SW480 (cell line): Measurements from ENCODE around the gene NUDT3.
"Not testable (repeated sequence)": the region's sequence is repeated elsewhere in the genome, so short reads cannot be mapped to it uniquely, and the experiment has no call there.

Source experiments
- DNase-seq: peaks from one replicate; pipeline ENCODE4 v3.0.0-alpha.2; 2016; ENCODE audit warnings: low spot score

Gene NUDT3

DNA sequence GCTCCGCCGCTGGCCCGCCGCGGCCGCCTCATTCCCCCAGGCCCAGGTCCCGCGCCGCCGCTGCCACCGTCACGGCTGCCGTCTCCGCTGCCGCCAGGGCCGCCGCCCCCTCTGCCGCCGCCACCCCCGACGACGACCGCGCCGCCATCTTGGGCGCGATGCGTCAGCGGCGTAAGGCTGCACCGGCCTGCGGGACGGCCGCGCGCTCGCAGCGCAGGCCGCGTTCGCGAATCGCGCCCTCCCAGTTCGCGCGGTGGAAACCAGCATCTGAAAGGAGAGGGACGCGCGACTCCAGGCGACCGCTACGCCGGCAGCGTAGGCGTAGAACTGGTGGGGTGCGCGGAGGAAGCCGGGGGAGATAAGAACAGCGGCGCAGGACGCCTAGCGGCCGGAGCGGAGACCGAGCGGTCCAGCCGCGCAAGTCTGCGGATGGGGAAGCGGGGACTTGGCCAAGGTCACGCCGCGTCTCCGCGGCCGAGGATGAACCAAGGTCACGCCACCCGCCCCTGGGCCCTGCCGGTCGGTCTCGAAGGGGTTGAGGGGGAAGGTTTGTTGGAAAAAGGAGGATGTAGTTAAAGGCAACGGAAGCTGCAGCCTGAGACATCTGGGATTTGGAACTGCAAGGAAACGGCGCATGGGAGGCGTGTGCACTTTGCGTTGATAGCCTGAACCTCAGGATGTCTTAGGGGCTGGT is at the start of gene NUDT3:
NUDT3 (minus strand) TSS at position 173 of the 694 bp plus-strand sequence. CDS start 307 bp downstream, outside the sequence.
- peak; percentile 86 for DNase-seq

DNA sequence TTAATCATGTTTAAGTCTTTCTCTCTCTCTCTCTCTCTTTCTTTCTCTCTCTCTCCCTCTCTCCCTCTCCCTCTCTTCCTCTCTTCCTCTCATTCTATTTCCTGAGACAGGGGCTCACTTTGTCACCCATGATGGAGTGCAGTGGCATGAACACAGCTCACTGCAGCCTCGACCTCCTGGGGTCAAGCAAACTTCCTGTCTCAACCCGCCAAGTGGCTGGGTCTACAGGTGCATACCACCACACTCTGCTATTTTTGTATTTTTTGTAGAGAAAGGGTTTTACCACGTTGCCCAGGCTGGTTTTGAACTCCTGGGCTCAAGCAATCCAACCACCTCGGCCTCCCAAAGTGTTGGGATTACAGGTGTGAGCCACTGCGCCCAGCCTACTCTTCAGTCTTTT is 49.1 kb upstream of the NUDT3 start:
- no peak for DNase-seq

DNA sequence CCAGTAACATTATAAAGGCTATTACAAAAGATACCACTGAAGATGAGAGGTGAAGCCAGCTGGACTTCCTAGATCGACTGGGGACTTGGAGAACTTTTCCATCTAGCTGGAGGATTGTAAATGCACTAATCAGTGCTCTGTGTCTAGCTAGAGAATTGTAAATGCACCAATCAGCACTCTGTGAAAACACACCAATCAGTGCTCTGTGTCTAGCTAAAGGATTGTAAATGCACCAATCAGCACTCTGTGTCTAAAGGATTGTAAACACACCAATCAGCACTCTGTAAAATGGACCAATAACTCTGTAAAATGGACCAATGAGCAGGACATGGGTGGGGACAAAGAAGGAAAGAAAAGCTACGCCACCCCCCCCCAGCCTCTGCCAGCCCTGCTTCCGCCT is 47.0 kb upstream of the NUDT3 start:
- no peak for DNase-seq

DNA sequence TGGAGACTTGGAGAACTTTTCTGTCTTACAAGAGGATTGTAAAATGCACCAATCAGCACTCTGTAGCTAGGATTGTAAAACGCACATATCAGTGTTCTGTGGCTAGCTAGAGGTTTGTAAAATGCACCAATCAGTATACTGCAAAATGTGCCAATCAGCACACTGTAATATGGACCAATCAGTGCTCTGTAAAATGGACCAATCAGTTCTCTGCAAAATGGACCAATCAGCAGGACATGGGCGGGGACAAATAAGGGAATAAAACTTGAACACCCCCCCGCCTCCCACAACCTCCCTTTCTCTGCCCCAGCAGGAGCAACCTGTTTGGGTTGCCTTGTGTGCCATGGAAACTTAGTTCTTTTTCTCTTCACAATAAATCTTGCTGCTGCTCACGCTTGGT is 46.2 kb upstream of the NUDT3 start:
- no peak for DNase-seq

DNA sequence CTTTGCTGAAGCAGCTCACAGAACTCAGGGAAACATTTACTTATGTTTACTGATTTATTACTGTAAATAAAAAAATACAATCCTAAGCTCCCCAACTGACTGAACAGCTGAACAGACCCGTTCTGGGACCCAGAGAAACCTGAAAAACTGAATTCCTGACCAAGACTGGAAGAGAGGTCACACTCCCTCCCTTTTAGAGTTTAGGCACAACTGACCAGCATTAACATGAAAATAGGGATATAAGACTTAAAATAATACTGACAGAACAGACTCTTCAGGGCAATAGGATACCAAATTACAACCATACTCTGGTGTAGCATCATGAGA is 45.1 kb upstream of the NUDT3 start:
- no peak for DNase-seq

DNA sequence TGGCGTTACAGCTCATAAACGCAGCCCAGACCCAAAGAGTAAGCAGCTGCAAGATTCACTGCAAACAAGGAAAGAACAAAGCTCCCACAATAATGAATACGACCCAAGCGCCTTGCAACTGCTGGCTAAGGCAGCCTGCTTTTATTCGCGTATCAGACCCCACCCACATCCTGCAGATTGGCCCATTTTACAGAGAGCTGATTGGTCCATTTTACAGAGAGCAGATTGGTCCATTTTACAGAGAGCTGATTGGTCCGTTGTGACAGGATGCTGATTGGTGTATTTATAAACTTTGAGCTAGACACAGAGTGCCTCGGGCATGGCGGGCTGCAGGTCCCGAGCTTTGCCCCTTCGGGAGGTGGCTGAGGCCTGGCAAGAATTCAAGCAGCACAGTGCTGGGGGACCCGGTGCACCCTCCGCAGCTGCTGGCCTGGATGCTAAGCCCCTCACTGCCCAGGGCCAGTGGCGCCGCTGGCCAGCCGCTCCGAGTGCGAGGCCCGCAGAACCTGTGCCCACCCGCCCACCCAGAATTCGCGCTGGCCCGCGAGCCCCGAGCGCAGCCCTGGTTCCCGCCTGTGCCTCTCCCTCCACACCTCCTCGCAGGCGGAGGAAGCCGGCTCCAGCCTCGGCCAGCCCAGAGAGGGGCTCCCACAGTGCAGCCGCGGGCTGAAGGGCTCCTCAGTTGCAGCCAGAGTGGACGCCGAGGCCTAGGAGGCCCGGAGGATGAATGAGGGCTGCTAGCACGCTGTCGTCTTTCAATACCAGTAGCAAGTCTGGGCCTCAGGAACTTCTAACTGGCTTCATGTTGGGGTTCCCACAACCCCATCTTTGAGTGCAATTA is 44.6 kb upstream of the NUDT3 start:
- no peak for DNase-seq

DNA sequence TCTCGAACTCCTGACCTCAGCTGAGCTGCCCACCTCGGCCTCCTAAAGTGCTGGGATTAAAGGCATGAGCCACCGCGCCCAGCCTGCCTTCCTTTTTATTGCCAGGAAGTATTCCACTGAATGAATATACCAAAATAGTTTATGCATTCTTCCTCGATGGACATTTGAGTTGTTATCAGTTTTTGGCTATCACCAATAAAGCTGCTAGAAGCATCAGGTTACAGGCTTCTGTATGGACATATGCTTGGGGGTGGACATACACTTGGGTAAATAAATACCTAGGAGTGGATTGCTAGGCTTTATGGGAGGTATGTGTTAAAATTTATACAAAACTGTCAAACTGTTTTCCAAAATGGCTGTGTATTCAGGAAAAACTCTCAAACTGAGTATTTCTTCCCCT is 43.4 kb upstream of the NUDT3 start:
- DNase-seq, result no peak

DNA sequence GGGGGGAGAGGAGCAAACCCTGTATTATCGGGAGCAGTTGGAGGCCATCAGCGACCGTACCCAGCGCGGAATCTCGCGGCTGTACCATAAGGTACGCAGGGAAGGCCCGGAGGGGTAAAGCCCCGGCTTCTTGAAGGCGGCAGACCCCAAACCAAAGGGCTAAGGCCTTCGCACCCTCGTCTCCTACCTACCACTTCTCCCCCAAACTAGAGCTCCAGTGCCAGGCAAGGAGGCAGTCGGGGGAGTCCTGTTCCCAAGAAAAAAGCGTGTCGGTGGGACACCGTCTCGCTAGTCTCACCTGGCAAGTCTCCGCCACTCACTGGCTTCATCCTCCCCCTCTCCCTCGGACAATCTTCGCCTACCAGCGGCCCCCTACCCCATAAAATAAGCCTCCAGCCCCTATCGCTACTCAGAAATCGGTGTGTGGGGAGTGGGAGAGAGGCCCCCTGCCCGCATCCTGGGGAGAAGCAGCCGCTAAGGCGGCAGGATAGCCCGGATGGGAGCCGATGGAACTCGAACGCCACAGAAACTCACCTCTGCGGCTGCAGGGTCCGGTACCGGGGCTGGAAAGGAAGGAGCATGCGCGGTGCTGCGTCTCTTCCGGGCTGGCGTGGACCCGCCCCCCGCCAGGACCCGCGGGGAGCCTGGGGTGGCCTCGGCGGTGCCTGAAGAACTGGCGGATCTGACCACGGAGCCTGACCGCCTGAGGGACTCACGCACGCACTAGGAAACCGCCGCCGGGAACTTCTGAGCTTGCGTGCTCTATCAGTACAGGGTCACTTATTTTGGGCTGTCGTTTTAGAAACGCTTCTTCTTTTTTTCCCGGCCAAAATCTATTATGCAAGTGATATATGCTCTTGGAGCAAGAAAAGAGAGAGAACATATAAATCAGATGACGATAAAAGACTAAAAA is 33.3 kb upstream of the NUDT3 start, which contains the start of gene RPS10:
RPS10 (minus strand) TSS at position 572 of the 913 bp plus-strand sequence. CDS start 848 bp downstream, outside the sequence.
- peak; percentile 85 for DNase-seq

DNA sequence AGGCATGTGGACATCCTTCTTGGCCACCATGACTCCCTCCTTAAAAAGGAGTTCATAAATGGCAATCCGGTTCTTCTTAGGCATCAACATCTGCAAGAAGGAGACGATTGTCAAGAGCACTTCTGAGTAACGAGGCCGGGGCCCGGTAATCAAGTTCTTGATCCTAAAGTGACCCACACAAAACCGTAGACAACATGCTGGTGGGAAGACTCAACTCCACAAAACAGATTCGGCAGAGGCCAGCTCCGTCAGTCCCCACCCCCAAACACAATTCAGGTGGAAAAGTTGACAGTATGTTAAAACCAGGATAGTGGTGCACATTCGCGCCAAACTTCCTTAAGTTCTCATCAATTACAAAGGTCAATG is 32.6 kb upstream of the NUDT3 start:
- DNase-seq, result no peak

DNA sequence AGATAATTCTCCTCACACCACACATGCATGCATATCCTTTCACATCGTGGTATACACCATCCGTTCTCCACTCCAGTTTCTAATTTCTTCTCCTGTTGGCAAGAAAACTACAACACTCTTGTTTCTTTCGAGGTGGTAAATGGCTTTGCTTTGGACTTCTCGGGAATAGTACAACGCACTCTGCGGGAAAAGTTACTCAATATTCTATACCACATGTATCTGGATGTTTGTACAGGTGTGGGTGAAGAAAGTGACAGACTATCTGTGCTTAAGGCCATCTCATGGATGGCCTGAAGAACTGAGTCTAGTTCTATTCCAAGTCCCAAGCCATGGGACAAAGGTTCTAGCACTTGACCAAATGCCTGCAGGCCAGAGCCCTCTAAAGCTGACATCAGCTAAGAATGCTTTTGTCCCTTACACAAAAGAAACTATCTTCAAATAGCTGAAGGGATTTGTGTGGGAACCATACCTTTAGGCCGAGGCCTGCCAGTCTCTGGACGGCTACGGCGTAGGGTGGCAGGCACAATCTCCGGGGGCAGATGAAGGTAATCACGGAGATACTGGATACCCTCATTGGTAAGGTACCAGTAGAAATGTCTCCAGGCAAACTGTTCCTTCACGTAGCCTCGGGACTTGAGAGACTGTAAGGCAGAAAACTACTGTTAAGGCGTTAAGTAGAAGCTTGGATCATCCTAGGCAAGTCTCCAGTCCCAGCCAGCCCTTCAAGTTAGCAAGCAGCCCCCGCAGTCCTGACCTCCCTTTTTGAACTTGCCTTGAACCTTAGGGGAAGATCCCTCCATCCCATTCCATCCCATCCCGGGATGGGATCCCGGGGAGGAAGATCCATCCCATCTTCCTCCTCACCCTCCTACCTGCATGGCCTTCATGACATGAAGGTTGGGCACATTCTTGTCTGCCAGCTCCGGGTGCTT is 32.0 kb upstream of the NUDT3 start:
- DNase-seq, result no peak

DNA sequence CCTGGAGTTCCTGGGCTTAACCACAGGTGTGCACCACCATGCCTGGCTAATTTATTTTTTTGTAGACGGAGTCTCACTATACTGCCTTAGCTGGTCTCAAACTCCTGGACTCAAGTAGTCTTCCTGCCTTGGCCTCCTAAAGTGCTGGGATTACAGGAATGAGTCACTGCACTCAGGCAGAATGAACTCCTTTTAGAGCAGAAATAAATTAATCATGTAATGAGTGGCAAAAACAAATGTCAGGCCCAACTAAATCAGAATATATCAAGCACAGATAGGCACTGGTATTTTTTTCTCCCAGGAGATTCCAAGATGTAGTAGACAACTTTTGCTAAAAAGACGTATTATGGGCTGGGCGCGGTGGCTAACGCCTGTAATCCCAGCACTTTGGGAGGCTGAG is 30.8 kb upstream of the NUDT3 start:
- no peak for DNase-seq

DNA sequence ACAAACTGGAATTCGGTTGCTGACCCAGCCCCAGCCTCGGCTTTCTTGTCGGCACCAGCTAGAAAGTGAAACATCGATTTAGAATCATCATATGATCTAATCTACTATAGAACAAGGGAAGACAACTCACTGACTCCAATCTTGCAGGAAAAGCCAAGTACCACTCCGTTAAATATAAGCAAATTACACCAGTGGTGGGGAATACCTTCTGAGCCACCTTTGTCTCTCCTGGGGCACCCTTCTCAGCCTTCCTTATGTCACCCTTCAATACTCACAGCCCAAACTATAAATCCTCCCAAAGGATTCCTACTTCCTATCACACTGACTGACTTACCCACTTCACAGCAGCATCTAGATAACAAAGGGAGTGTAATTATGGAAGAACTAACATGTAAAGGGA is 25.9 kb upstream of the NUDT3 start:
- DNase-seq, result no peak

DNA sequence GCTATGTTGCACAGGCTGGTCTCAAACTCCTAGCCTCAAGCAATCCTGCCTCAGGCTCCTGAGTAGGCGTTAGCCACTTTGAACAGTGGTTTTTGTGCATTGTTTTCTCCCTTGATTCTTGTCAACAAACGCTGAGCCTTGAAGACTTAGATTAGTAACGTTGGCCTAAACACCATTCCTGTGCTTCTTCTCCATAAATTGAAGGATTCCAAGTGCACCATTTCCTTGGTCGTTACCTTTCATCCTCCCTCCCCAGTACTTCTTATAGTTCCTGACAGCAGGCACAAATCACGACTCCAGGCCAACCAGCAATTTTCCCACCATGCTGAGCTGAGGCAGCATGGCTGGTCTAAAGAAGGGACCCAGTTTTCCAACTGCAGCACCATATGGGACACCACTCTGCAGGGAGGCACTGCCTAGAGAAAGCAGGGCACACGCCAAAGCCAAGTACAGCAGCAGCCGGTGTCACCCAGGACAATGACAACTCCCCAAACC is 24.5 kb upstream of the NUDT3 start:
- DNase-seq, result no peak

DNA sequence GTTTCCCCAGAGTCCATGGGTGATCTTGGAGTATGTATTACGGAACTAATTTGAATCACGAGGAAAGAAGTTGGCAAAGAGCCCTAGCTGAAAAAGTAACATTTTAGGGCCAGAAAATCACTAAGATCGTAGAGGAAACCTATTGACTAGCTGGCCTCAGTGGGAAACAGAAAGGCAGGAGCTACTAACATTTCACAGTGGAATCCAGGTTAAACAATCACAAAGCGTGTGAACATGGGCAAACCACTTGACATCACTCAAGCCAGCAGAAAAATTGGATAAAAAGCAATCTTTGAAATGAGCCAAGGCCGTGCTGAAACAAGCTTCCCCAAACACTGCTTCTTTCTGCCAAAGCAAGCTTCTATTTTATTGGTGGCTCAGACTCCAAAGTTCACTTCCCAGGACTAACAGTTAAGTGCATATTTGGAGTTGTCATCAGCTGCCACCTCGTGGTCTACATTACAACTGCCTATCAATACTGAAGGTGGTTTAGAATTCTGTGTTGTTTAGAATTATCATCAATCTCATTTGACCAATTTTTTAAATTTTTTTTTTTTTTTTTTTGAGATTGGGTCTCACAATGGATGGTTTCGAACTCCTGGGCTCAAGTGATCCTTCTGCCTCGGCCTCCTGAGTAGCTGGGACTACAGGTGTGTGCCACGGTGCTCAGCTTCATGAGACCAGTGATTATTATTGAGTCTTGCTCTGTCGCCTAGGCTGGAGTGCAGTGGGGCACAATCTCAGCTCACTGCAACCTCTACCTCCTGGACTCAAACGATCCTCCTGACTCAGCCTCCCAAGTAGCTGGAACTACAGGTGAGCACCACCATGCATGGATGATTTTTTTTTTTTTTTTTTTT is 22.8 kb upstream of the NUDT3 start:
- DNase-seq, result peak; percentile 61

DNA sequence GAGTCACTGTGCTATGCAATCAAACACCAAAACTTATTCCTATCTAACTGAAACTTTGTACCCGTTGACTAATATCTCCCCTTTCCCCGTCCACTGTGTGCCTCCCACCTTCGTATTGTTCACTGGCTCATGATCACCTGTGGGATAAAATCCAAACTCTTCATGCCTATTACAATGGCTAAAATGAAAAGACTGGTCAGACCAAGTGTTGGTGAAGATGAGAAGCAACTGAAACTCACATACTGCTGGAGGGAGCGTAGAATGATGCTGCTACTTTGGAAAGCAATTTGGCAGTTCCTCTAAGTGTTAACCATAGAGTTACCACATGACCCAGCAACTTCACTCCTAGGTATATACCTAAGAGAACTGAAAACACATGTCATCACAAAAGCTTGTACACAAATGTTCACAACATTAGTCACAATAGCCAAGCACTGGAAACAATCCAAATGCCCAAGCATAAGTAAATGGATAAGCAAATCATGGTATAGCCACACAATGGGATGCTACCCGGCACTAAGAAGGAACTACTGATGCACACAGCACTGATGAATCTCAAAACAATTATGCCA is 20.3 kb upstream of the NUDT3 start:
- no peak for DNase-seq

DNA sequence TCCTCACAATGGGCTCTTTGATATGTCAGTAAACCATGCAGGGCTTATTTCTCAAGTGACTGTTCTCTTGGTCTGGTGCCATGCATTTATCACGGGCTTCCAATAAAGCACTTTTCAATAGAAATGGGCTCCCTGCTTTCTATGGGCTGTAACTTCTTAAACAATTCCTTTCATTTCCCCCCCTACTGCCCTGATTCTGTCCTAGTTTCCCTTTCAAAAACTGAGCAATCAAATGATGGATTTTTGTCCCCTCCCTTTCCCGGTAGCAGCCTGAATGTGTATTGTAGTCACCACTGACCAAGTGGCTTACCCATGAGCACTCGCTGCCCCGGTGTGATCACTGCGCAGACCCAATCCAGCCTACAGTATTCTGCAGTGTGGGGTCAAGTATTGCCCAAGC is 19.5 kb upstream of the NUDT3 start:
- no peak for DNase-seq

DNA sequence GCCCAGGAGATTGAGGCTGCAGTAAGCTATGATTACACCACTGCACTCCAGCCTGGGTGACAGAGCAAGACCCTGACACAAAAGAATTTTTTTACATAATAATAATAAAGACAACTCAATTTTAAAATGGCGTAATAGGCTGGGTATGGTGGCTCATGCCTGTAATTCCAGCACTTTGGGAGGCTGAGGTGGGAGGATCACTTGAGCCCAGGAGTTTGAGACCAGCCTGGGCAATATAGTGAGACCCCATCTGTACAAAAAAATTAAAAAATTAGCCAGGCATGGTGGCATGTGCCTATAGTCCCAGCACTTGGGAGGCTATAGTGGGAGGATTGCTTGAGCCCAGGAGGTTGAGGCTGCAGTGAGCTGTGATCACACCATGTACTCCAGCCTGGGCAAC is 15.4 kb upstream of the NUDT3 start:
- not testable (repeated sequence) for DNase-seq

DNA sequence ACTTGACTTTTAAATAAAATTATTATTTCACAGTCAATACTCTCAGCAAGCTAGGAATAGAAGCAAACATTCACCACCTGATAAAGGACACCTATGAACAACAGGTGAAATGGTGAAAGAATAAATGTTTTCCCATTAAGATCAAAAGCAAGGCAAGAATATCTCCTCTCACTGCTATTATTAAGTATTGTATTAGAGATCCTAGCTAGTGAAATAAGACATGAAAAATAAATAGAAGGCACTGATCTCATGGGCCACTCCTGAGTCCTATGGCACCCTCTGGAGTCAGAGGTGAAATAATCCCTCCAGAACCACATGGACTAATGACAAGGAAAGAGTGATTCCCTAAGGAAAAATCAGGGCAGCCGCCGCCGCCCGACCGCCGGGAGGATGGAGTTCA is 4.0 kb upstream of the NUDT3 start:
- DNase-seq, result no peak

DNA sequence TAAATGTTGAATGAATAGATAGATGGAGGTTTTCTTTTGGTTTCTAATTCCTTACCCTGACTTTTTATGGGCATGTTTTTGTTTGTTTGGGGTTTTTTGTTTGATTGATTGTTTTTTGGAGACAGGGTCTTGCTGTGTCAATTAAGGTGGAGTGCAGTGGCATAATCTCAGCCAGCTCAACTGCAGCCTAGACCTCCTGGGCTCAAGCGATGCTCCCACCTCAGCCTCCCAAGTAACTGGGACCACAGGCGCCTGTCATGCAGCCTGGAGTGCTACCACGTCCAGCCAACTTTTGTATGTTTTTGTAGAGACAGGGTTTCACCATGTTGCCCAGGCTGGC is 1.5 kb upstream of the NUDT3 start:
- no peak for DNase-seq
